HG02623 (cell line): ENCODE results near the gene SPACDR.

Source experiments
- ATAC-seq: cut with Tn5 transposase; IDR thresholded peaks from one replicate; pipeline ENCODE4 v1.9.1; 2021; ENCODE audit warnings: moderate library complexity; ENCODE audit not compliant: unreplicated experiment

Gene SPACDR

GRCh38 chr7:100419660-100420226, 44.3 kb downstream of the SPACDR start:
- ATAC-seq, result no peak

GRCh38 chr7:100418930-100419659, 45.0 kb downstream of the SPACDR start:
- ATAC-seq, result no peak

GRCh38 chr7:100415448-100415847, 48.6 kb downstream of the SPACDR start:
- ATAC-seq, result no peak

GRCh38 chr7:100413889-100414288, 50.2 kb downstream of the SPACDR start:
- no peak for ATAC-seq

GRCh38 chr7:100413346-100413745, 50.7 kb downstream of the SPACDR start:
- ATAC-seq, result no peak

- no peak for ATAC-seq
Observed at GRCh38 chr7:100411101-100411500, 53.0 kb downstream of the SPACDR start.

GRCh38 chr7:100407285-100408180, 56.5 kb downstream of the SPACDR start:
- ATAC-seq, result no peak

GRCh38 chr7:100406767-100407166, 57.3 kb downstream of the SPACDR start:
- ATAC-seq, result no peak
